Measurements from ENCODE around the gene ZNF526. TPM values are rescaled to one million over a fixed set of nuclear protein-coding genes. Genes with fewer than 3 reads are reported as not detected.

The ZNF526 gene
- total RNA-seq, 2 experiments from 2014 or later, result 5.0 to 6.2 TPM

DNA sequence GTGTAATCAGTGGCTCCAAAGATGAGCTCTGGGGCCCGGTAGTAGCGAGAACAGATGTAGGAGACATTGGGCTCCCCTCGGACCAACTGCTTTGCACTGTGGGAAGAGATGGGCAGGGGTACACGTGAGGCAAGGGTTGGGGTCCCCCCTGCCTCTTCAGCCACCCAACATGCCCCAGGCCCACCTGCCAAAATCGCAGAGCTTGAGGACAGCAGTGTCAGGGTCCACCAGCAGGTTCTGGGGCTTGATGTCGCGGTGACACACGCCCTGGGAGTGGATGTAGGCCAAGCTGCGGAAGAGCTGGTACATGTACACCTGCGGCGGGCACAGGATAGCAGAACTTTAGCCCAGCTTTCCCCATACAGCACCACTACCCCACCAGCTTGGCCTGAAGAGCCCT, 14.3 kb downstream of the ZNF526 start:
- CTCF ChIA-PET, result interaction anchor here (1.7 kb wide), 1 partner anchor 126 kb away, joined by 6 read pairs; no protein-coding TSS in a partner anchor
- Histone ChIP-seq H3K36me3 (ENCODE audit: insufficient read depth, low read length) (peaks cover 81% of the 10 kb centered on the region), H3K27me3 (ENCODE audit: control insufficient read depth in 1 of 2, insufficient read depth in 2 of 2, low read length in 2 of 2) (no peaks in the 10 kb centered on the region), H3K4me3 (ENCODE audit: low read length) (no peak overlapping the region), H3K4me1 (ENCODE audit: insufficient read depth, low read length) (peaks cover 20% of the 10 kb centered on the region), H3K27ac (ENCODE audit: low read depth in 1 of 2, low read length in 2 of 2) (no peak overlapping the region), H3K9me3 (ENCODE audit: control insufficient read depth in 1 of 2, insufficient read depth in 1 of 2, low read length in 2 of 2) (no peaks in the 10 kb centered on the region)
- Mint-ChIP-seq H3K36me3 (ENCODE audit: low read depth) (peaks cover 80% of the 10 kb centered on the region), H3K27me3 (no peaks in the 10 kb centered on the region), H3K9me3 (no peaks in the 10 kb centered on the region), H3K27ac (no peak overlapping the region), H3K4me1 (ENCODE audit: low read depth) (peaks cover 20% of the 10 kb centered on the region), H3K4me3 (no peak overlapping the region)
- DNase-seq (no peak), ATAC-seq (ENCODE audit: poor library complexity) (no peak)
- intact Hi-C loops (cut with DNase I, micrococcal nuclease), result no loop called here
- TF ChIP-seq, protein P1, sequence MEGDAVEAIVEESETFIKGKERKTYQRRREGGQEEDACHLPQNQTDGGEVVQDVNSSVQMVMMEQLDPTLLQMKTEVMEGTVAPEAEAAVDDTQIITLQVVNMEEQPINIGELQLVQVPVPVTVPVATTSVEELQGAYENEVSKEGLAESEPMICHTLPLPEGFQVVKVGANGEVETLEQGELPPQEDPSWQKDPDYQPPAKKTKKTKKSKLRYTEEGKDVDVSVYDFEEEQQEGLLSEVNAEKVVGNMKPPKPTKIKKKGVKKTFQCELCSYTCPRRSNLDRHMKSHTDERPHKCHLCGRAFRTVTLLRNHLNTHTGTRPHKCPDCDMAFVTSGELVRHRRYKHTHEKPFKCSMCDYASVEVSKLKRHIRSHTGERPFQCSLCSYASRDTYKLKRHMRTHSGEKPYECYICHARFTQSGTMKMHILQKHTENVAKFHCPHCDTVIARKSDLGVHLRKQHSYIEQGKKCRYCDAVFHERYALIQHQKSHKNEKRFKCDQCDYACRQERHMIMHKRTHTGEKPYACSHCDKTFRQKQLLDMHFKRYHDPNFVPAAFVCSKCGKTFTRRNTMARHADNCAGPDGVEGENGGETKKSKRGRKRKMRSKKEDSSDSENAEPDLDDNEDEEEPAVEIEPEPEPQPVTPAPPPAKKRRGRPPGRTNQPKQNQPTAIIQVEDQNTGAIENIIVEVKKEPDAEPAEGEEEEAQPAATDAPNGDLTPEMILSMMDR (IDR thresholded peaks at IDR 0.05), result no peak
- POLR2A ChIA-PET, result interaction anchor here (0.7 to 3.0 kb wide), 3 partner anchors 8 to 14 kb away, joined by 3 to 13 read pairs (median 10); partner anchors contain the start of genes GSK3A and ZNF526

DNA sequence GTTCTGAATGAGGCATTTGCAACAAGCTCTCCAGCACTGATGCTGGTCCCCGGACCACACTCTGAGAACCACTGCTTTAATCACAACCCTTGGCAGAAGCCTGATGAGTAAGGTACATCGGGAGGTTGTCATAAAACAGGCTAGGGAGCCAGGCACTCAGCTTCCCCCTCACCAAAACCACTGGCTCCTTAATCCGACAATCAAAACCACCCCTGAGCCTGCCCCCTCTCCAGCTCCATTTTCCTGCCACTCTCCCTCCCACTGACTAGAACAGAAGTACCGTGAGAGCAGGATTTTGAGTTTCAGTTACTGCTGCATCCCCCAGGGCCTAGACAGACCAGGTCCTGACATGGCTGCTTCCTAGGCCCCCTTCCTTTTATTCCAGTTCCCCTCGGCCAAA, 15.1 kb downstream of the ZNF526 start:
- no peaks in the 10 kb centered on the region for H3K27me3 ChIP-seq (ENCODE audit: control insufficient read depth in 1 of 2, insufficient read depth in 2 of 2, low read length in 2 of 2)
- Mint-ChIP-seq H3K4me3 (no peak overlapping the region), H3K4me1 (ENCODE audit: low read depth) (peaks cover 23% of the 10 kb centered on the region), H3K27ac (peak overlapping the region; percentile 33), H3K36me3 (ENCODE audit: low read depth) (peaks cover 80% of the 10 kb centered on the region), H3K9me3 (no peaks in the 10 kb centered on the region), H3K27me3 (no peaks in the 10 kb centered on the region)
- CTCF ChIA-PET, result no interaction called here
- H3K4me1 ChIP-seq (ENCODE audit: insufficient read depth, low read length), result peaks cover 17% of the 10 kb centered on the region
- POLR2A ChIA-PET, result interaction anchor here (0.9 to 2.3 kb wide), 2 partner anchors 15 to 38 kb away, joined by 3 to 10 read pairs; partner anchors contain the start of gene ZNF526
- TF ChIP-seq, protein P1 (IDR thresholded peaks at IDR 0.05), result no peak
- no peak overlapping the region for H3K4me3 ChIP-seq (ENCODE audit: low read length)
- intact Hi-C loops (cut with DNase I, micrococcal nuclease), result no loop called here
- ATAC-seq (ENCODE audit: poor library complexity) (no peak), DNase-seq (no peak)
- no peak overlapping the region for H3K27ac ChIP-seq (ENCODE audit: low read depth in 1 of 2, low read length in 2 of 2)
- H3K36me3 ChIP-seq (ENCODE audit: insufficient read depth, low read length), result peaks cover 81% of the 10 kb centered on the region
- H3K9me3 ChIP-seq (ENCODE audit: control insufficient read depth in 1 of 2, insufficient read depth in 1 of 2, low read length in 2 of 2), result no peaks in the 10 kb centered on the region

DNA sequence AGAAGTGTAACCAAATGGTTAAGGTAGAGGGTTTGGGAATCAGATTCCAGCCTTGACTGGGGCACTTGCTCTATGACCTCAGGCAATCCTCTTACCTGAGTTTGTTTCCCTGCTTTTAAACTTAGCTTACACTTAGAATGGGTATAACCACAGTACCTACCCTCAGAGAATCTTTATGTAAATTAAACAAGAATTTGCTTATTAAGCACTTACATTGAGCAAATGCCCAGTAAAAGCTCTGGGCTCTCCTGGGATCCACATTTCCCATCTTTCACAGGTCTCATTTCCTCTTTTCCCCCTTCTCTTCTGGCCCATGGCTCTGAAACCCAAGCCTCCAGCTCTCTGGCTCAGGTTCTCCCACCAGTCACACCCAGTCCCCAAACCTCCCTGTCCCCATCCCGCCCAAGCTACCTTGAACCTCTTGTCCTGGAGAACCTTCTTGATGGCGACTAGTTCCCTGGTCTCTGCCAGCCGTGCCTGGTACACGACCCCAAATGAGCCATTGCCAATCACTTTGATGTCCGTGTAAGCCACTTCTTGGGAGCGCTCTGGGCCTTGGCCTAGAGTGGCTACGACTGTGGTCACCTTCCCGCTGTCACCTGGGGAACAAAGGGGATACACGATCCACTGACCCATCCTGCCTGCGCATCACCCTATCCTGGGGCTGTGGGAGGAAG, 19.6 kb downstream of the ZNF526 start:
- no peaks in the 10 kb centered on the region for H3K9me3 Mint-ChIP-seq
- Histone ChIP-seq H3K4me1 (ENCODE audit: insufficient read depth, low read length) (peaks cover 49% of the 10 kb centered on the region), H3K27ac (ENCODE audit: low read depth in 1 of 2, low read length in 2 of 2) (no peak overlapping the region), H3K36me3 (ENCODE audit: insufficient read depth, low read length) (peaks cover 44% of the 10 kb centered on the region), H3K27me3 (ENCODE audit: control insufficient read depth in 1 of 2, insufficient read depth in 2 of 2, low read length in 2 of 2) (no peaks in the 10 kb centered on the region), H3K4me3 (ENCODE audit: low read length) (no peak overlapping the region), H3K9me3 (ENCODE audit: control insufficient read depth in 1 of 2, insufficient read depth in 1 of 2, low read length in 2 of 2) (no peaks in the 10 kb centered on the region)
- TF ChIP-seq, protein P1 (IDR thresholded peaks at IDR 0.05), result no peak
- peaks cover 50% of the 10 kb centered on the region for H3K4me1 Mint-ChIP-seq (ENCODE audit: low read depth)
- ChIA-PET POLR2A (interaction anchor here (0.9 to 2.0 kb wide), 3 partner anchors 10 to 63 kb away, joined by 3 to 4 read pairs (median 4); no protein-coding TSS in a partner anchor), CTCF (interaction anchor here (0.6 to 1.6 kb wide), 2 partner anchors 107 to 131 kb away, joined by 3 to 7 read pairs; no protein-coding TSS in a partner anchor)
- ATAC-seq (ENCODE audit: poor library complexity) (no peak), DNase-seq (peak in 1 of 14 experiments; percentile 25)
- no peaks in the 10 kb centered on the region for H3K27me3 Mint-ChIP-seq
- peak overlapping the region; percentile 71 for H3K27ac Mint-ChIP-seq
- peak overlapping the region; percentile 52 for H3K4me3 Mint-ChIP-seq
- H3K36me3 Mint-ChIP-seq (ENCODE audit: low read depth), result peaks cover 44% of the 10 kb centered on the region
- intact Hi-C loops (cut with DNase I, micrococcal nuclease), result no loop called here

Data from CD4-positive, alpha-beta T cell (primary cell).